Pancreas (tissue), 10 donors: ENCODE results near the gene CDC73. TPM values are rescaled to one million over a fixed set of nuclear protein-coding genes. Genes with fewer than 3 reads are reported as not detected.

Experiments used
- ATAC-seq, 4 donors: fragments of 200-7000 bp; cut with Tn5 transposase; one replicate each; pipeline versions ENCODE4 v1.8.0 to v1.9.1; 2020; ENCODE audit warnings: mild to moderate bottlenecking in 4 of 4, moderate library complexity in 4 of 4
- DNase-seq, 6 donors: peaks; one replicate each; pipeline ENCODE4 v3.0.0-alpha.2; 2020
- FAIRE-seq: peaks from 2 replicates; lab custom pipeline; 2012; peaks lifted over from hg19 to GRCh38; lab: Jason Lieb, UNC
- H3K27ac ChIP-seq, 4 donors: fragments of 200-600 bp; sonication (generic); 1 replicate in 3 of 4; 2 replicates in 1 of 4; pipeline versions ENCODE4 v1.5.0 to v1.8.0; 2020
- H3K27me3 ChIP-seq, 4 donors: fragments of 200-600 bp; one replicate each; pipeline ENCODE4 v1.8.0; 2021
- H3K36me3 ChIP-seq, 3 donors: fragments of 200-600 bp; sonication (generic) in 1 of 3; one replicate each; pipeline versions ENCODE4 v1.5.0 to v1.8.0; 2020 to 2021
- H3K4me1 ChIP-seq, 3 donors: fragments of 200-600 bp; one replicate each; pipeline ENCODE4 v1.8.0; 2021
- H3K4me3 ChIP-seq, 4 donors: fragments of 200-600 bp; sonication (generic) in 2 of 4; one replicate each; pipeline versions ENCODE4 v1.5.0 to v1.8.0; 2020 to 2021
- H3K9me3 ChIP-seq, 4 donors: fragments of 200-600 bp; one replicate each; pipeline ENCODE4 v1.8.0; 2021
- WGBS, 2 donors: extraction: QIAGEN DNeasy Blood & Tissue Kit; methylation state at CpG; one replicate each; pipeline ENCODE4 v1.1.7; 2013; 5-methylcytosine and 5-hydroxymethylcytosine counted together
- intact Hi-C, 3 donors: fragments of 100-400 bp; cut with DNase I; formaldehyde crosslinking; loops; one replicate each; pipeline versions ENCODE4 v1.11.1 to v1.14.2; 2022
- polyA plus RNA-seq, 2 donors: library from polyadenylated mRNA; stranded (reverse); fragments of 200-250 nt; gene quantifications; one replicate each; pipeline ENCODE4 v1.2.3, GENCODE V29; 2013
- total RNA-seq, 6 donors: library from RNA; stranded (reverse); fragmentation: NEBNext Ultra II Directional in 4 of 6; extraction: Animal tissue kit (Norgen Biotek cat#: 25700) in 4 of 6; gene quantifications; one replicate each; pipeline versions ENCODE4 v1.2.1 to v1.2.4, GENCODE V29; 2021 to 2023
- TF ChIP-seq, protein P1 (sequence below), 4 donors: fragments of 200-600 bp; sonication (generic) in 3 of 4; IDR thresholded peaks; one replicate each; pipeline versions ENCODE4 v1.5.0 to v1.8.0; 2021; ENCODE audit warnings: antibody characterized with exemption in 4 of 4
- donor health status: healthy with polysubstance abuse.
- donor health status: DM: no; HTN: no; CAD: no; lungs with moderate emphysema.
- donor health status: DM: no; HTN: no; CAD: no.
- donor health status: control.
- donor health status: control.
- donor health status: Bipolar disorder and iron deficiency.
- donor health status: DM: yes; HTN: yes; CAD: no.
- donor health status: DM: no; HTN: no; CAD: no.
- donor health status: DM: no; HTN: no; CAD: no.
- donor health status: DM: yes; HTN: yes; CAD: no.

The CDC73 gene
- total and polyA plus RNA-seq, 8 donors, result 3.4 to 33.7 (median 21.7) TPM

DNA sequence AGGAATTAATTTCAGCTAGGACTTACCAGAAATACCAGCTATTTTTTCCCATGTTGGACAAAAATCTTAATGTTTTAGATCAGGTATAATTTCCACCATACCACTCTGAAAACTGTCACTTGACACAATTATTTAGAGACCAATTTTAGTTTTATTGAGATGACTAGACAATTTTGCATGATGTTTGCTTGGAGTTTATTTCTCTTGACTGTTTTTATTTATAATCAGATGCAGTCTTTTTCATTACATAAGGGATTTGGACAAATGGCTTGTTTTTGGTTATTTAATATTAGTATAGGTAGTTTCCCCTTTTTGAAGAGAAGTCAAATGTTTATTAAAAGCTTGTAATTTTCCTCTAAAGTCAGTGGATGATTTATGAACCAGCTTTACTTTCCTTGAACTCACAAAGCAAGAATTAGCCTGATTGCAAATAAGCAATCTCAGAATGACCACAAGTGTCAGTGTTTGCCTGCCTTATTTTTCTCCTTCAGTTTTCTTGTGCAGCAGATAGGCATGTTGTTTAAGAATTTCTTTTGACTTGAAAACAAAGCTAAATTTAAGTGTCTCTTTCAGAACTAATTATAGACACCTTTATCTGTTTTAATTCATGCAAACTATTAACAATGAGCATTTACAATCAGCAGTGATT lies 68.4 kb downstream of the CDC73 start:
- H3K27me3 ChIP-seq, result no peaks in the 10 kb centered on the region
- no peaks in the 10 kb centered on the region for H3K36me3 ChIP-seq
- no peaks in the 10 kb centered on the region for H3K9me3 ChIP-seq
- no peak for FAIRE-seq
- intact Hi-C loops, result no loop called here
- DNase-seq, result no peak
- ATAC-seq, result peak in 3 of 4 donors; percentile 49 to 50 (median 49)
- no peak overlapping the region for H3K27ac ChIP-seq
- H3K4me3 ChIP-seq, result no peak overlapping the region
- peaks cover 8 to 28% (median 9%) of the 10 kb centered on the region in 3 donors for H3K4me1 ChIP-seq
- TF ChIP-seq, protein P1, sequence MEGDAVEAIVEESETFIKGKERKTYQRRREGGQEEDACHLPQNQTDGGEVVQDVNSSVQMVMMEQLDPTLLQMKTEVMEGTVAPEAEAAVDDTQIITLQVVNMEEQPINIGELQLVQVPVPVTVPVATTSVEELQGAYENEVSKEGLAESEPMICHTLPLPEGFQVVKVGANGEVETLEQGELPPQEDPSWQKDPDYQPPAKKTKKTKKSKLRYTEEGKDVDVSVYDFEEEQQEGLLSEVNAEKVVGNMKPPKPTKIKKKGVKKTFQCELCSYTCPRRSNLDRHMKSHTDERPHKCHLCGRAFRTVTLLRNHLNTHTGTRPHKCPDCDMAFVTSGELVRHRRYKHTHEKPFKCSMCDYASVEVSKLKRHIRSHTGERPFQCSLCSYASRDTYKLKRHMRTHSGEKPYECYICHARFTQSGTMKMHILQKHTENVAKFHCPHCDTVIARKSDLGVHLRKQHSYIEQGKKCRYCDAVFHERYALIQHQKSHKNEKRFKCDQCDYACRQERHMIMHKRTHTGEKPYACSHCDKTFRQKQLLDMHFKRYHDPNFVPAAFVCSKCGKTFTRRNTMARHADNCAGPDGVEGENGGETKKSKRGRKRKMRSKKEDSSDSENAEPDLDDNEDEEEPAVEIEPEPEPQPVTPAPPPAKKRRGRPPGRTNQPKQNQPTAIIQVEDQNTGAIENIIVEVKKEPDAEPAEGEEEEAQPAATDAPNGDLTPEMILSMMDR (IDR thresholded peaks at IDR 0.05), result no peak

DNA sequence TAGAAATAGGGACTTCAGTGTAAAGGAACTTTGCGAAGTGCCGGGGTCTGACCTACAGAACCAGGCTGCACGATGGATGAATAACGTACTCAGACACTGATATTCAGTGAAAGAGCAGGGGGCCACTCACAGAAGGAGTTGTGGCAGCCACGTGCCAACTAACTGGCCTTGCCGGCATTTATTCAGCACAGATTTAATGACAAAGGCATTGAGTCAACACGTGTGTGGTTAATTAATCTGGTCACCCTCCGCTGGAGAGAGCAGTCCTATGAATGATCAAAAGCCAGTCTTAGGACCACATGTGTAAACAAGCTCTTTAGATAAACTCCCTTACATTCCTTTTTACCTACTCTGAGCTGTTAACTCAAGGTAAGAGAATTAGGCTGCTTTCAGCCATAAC lies 70.8 kb downstream of the CDC73 start:
- ATAC-seq (no peak), DNase-seq (no peak), FAIRE-seq (no peak)
- H3K4me1 ChIP-seq, result peaks cover 0 to 11% (median 0%) of the 10 kb centered on the region in 3 donors
- no peaks in the 10 kb centered on the region for H3K9me3 ChIP-seq
- TF ChIP-seq, protein P1 (IDR thresholded peaks at IDR 0.05), result no peak
- H3K36me3 ChIP-seq, result no peaks in the 10 kb centered on the region
- no peak overlapping the region for H3K4me3 ChIP-seq
- no peak overlapping the region for H3K27ac ChIP-seq
- intact Hi-C loops, result no loop called here
- H3K27me3 ChIP-seq, result no peaks in the 10 kb centered on the region
- 95 to 98% methylated on average over 8 of the region's 8 CpGs for WGBS, 2 donors

DNA sequence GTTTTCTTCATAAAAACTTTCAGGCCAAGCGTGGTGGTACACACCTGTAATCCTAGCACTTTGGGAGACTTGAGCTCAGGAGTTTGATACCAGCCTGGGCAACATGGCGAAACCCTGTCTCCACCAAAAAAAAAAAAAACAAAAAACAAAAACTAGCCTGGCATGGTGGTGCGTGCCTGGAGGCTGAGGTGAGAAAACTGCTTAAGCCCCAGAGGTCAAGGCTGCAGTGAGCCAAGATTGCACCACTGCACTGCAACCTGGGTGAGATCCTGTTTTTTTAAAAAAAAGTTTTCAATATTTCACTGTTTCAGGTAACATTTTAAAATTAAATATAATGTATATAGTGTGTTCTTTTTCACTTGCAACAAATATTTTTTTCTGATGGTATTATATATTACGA lies 78.1 kb downstream of the CDC73 start:
- Histone ChIP-seq H3K36me3 (no peaks in the 10 kb centered on the region), H3K27me3 (no peaks in the 10 kb centered on the region), H3K9me3 (no peaks in the 10 kb centered on the region), H3K4me3 (no peak overlapping the region), H3K27ac (no peak overlapping the region), H3K4me1 (no peaks in the 10 kb centered on the region)
- DNase-seq (no peak), ATAC-seq (no peak), FAIRE-seq (no peak)
- intact Hi-C loops, result no loop called here
- TF ChIP-seq, protein P1 (IDR thresholded peaks at IDR 0.05), result no peak
- 96 to 97% methylated on average over 4 of the region's 4 CpGs for WGBS, 2 donors

DNA sequence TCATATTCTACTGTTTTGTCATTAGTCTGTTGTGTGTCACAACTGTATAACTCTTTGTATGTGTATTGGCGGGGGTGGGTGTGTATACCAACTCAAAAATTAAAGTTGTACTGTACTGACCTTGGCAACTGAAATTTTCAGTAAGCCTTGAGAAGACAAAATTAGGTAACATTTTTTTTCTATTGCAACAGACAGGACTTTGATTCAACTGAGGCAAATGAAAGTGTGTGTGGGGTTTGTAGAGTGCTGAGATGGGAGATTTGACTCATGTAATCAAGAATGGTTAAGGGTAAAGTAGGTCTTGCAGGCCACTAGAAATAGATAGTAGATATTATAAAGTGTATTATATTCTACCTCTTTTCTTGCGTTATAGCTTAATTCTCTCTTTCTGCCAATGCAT lies 79.2 kb downstream of the CDC73 start:
- ATAC-seq (no peak), DNase-seq (no peak), FAIRE-seq (no peak)
- no peaks in the 10 kb centered on the region for H3K36me3 ChIP-seq
- H3K4me1 ChIP-seq, result no peaks in the 10 kb centered on the region
- intact Hi-C loops, result no loop called here
- no peak overlapping the region for H3K27ac ChIP-seq
- TF ChIP-seq, protein P1 (IDR thresholded peaks at IDR 0.05), result no peak
- no peak overlapping the region for H3K4me3 ChIP-seq
- H3K9me3 ChIP-seq, result no peaks in the 10 kb centered on the region
- 95 to 98% methylated on average over 2 of the region's 2 CpGs for WGBS, 2 donors
- no peaks in the 10 kb centered on the region for H3K27me3 ChIP-seq

DNA sequence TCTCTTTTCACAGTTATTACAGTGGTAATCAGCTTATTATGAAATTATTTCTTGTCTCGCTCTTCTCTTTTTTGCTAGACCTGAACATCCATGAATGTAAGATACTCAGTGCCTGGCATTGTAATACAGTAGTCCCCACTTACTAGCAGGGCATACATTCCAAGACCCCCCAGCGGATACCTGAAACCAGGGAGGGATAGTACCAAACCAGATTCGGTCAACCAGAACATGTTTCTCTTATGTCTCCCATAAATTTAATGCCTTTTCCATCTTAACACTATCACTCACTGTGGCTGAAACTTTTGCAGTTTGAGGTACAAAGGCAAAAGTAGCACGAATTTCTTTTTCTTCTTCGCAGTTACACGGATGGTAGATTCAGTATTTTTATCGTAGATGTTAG lies 89.2 kb downstream of the CDC73 start:
- no peaks in the 10 kb centered on the region for H3K27me3 ChIP-seq
- 97 to 99% methylated on average over 7 of the region's 7 CpGs for WGBS, 2 donors
- H3K4me1 ChIP-seq, result no peaks in the 10 kb centered on the region
- intact Hi-C loops, result no loop called here
- no peaks in the 10 kb centered on the region for H3K9me3 ChIP-seq
- ATAC-seq (no peak), DNase-seq (no peak), FAIRE-seq (no peak)
- peaks cover 0 to 5% (median 0%) of the 10 kb centered on the region in 3 donors for H3K36me3 ChIP-seq
- TF ChIP-seq, protein P1 (IDR thresholded peaks at IDR 0.05), result no peak
- no peak overlapping the region for H3K4me3 ChIP-seq
- no peak overlapping the region for H3K27ac ChIP-seq
